Left colon (tissue), 2 donors: ENCODE results near the gene THAP4. TPM values are rescaled to one million over a fixed set of nuclear protein-coding genes. Genes with fewer than 3 reads are reported as not detected.
"Not testable (repeated sequence)": the region's sequence is repeated elsewhere in the genome, so short reads cannot be mapped to it uniquely, and the experiment has no call there.

ENCODE experiments used
- ATAC-seq: fragments of 200-7000 bp; cut with Tn5 transposase; one replicate; pipeline ENCODE4 v1.9.1; 2020; ENCODE audit warnings: mild to moderate bottlenecking, moderate library complexity
- DNase-seq, 2 donors: peaks; one replicate each; pipeline ENCODE4 v3.0.0-alpha.2; 2020
- intact Hi-C, 2 donors: fragments of 100-400 bp; cut with DNase I in 1 of 2; cut with micrococcal nuclease in 1 of 2; formaldehyde crosslinking; loops; one replicate each; pipeline versions ENCODE4 v1.11.2 to v1.14.0; 2022; cut with DNase I, micrococcal nuclease
- total RNA-seq, 2 donors: library from RNA; stranded (reverse); fragmentation: NEBNext Ultra II Directional; extraction: Animal tissue kit (Norgen Biotek cat#: 25700); gene quantifications; one replicate each; pipeline ENCODE4 v1.2.1, GENCODE V29; 2021
- donor health status: DM: no; HTN: no; CAD: no.
- donor health status: DM: yes; HTN: yes; CAD: no.

THAP4 gene
- total RNA-seq, 2 donors from 2014 or later: 86.0 to 86.7 TPM

GRCh38 chr2:241574911-241575623, 61.9 kb downstream of the THAP4 start:
- DNase-seq: no peak
- intact Hi-C loops: no loop called here
- no peak for ATAC-seq

DNA sequence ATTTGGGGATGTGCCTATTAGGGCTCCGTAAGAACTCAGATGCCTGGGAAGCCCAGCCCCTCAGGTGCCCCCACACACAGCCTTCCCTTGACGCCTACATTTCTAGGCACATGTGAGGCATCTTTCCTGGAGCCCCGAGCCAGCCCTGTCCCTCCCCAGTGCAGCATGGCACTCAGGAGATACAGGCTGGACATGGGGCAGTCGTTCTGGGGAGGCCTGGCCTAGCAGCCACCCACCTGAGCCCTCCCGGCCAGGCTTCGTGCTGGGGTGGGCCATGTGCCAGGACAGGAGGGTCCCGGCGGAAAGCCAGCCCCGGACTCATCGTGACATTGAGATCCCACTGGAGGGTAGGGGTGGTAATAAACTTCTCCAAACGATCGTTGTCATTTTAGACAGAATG, 63.2 kb downstream of the THAP4 start:
- no peak for DNase-seq
- intact Hi-C loops: no loop called here
- no peak for ATAC-seq

- ATAC-seq: not testable (repeated sequence)
Observed at GRCh38 chr2:241572915-241573651, 63.9 kb downstream of the THAP4 start.

DNA sequence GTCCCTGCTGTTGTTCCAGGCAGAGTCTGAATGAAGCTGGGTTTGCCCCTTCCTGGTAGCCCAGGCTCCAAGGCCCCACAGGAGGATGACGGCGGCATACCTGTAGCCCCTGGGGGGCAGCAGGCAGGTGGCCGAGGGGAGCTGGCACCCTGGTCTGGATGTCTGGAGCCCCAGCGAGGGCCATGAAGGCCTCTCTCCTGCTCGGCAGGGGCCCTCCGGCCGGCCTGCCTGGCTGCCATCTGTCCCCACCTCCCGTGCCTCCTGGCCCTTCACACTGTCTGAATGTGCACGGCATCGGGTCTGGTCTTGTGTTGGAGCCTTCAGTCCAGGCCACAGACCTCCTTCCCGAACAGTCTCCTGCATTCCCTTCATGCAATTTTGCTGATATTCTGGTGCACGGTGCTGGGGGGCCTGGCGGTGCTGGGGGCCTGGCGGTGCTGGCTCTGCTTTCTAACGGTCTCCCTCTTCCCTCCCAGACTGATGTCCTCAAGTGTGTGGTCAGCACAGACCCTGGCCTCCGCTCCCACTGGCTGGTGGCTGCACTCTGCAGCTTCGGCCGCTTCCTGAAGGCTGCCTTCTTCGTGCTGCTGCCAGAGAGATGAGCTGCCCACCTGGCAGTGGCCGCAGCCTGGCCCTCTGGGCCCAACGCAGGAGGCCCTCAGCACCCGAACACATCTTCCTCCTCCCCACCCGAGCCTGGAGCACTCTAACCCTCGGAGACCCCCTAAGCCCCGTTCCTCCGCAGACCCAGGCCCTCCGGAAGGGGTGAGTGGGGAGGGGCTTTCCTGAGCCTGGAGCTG, 64.9 kb downstream of the THAP4 start:
- ATAC-seq (peak; percentile 12), DNase-seq (no peak)
- intact Hi-C loops: no loop called here

More at GRCh38 chr2:241572915-241573651, 63.9 kb downstream of the THAP4 start:
- intact Hi-C loops, DNase-seq: not testable (repeated sequence)

- intact Hi-C loops: no loop called here
- no peak for ATAC-seq
- DNase-seq: no peak
Observed at GRCh38 chr2:241570961-241571581, 65.9 kb downstream of the THAP4 start.

DNA sequence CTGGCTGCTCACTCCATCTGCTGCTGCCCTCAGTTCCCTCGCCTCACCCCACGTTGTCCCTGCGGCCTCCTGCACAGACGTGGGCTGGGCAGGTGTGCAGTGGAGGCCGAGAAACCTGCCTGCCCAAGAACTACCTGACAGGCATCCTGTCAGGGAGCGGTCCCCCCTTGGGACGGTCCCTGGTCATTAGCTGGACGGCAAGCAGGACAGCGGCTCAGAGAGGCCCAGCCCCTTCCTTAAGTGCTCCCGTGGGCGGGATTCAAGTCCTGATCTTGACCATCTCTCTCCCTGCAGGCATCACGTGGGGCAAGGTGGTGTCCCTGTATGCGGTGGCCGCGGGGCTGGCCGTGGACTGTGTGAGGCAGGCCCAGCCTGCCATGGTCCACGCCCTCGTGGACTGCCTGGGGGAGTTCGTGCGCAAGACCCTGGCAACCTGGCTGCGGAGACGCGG, 67.1 kb downstream of the THAP4 start:
- intact Hi-C loops: no loop called here
- DNase-seq (no peak), ATAC-seq (no peak)

DNA sequence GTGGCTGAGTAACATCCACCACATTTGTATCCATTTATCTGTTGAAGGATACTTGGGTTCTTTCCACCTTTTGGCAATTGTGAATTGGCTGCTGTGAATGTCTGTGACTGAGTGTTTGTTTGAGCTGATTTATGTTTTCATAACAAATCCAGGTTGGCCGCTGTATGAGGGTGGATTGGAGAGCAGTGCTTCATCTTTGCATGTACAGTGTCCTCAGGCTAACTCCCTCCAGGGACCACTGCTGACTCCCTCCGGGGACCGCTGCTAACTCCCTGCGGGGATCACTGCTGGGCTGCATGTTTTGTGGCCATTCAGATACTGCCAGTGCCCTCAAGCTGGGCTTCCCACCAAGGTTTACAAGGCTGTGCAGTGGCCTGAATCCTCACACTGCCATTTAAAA, 68.2 kb downstream of the THAP4 start:
- DNase-seq (no peak), ATAC-seq (no peak)
- intact Hi-C loops: no loop called here

DNA sequence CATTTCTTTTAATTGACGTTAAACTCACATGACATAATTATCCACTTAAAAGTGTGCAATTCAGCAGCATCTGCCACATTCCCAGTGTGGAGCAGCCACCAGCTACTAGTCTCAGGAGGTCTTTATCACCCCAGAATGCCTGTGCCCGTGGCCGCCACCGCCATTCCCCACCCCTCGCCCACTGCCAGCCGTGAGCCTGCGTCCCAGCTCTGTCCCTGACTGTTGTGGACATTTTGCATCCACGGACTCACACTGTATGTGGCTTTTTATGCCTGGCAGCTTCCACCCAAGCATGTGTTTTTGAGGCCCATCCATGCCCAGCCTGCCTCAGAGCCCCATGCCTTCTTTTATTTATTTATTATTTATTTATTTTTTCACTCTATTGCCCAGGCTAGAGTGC, 69.2 kb downstream of the THAP4 start:
- intact Hi-C loops: no loop called here

GRCh38 chr2:241567266-241567665, 69.7 kb downstream of the THAP4 start:
- intact Hi-C loops, DNase-seq, ATAC-seq: not testable (repeated sequence)

More for the DNA sequence above, 69.2 kb downstream of the THAP4 start:
- ATAC-seq (no peak), DNase-seq (no peak)

DNA sequence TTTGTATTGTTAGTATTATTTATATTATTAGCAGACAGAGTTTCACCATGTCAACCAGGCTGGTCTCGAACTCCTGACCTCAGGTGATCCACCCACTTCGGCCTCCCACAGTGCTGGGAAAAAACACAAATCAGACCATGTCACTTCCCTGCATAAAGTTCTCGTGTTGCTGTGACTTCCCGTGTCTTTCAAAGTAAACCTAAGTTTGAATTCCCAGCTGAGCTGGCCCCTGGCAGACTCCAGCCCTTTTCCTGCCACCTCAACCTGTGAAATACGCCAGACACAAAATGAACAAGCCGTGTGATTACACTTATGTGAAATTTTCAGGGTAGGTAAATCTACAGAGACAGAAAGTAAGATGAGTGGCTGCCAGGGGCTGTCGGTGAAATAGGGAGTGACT, 70.5 kb downstream of the THAP4 start:
- DNase-seq: no peak
- intact Hi-C loops: no loop called here
- ATAC-seq: no peak

DNA sequence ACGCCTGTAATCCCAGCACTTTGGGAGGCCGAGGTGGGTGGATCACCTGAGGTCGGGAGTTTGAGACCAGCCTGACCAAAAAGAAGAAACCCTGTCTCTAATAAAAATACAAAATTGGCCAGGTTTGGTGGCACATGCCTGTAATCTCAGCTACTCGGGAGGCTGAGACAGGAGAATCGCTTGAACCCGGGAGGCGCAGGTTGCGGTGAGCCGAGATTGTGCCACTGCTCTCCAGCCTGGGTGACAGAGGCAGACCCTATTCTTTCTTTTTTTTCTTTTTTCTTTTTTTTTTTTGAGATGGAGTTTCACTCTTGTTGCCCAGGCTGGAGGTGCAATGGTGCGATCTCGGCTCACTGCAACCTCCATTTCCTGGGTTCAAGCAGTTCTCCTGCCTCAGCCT, 70.9 kb downstream of the THAP4 start:
- intact Hi-C loops, ATAC-seq, DNase-seq: not testable (repeated sequence)

- DNase-seq (no peak), ATAC-seq (no peak)
- intact Hi-C loops: no loop called here
Observed at GRCh38 chr2:241565411-241565810, 71.5 kb downstream of the THAP4 start.

GRCh38 chr2:241564596-241565410, 72.2 kb downstream of the THAP4 start:
- intact Hi-C loops: no loop called here
- DNase-seq (no peak), ATAC-seq (no peak)

- no peak for DNase-seq
- no peak for ATAC-seq
- intact Hi-C loops: no loop called here
Observed at GRCh38 chr2:241563981-241564595, 72.9 kb downstream of the THAP4 start.

GRCh38 chr2:241563571-241563980, 73.4 kb downstream of the THAP4 start:
- DNase-seq: no peak
- intact Hi-C loops: no loop called here
- no peak for ATAC-seq

- DNase-seq: no peak
- no peak for ATAC-seq
- intact Hi-C loops: no loop called here
Observed at GRCh38 chr2:241563031-241563507, 73.9 kb downstream of the THAP4 start.

DNA sequence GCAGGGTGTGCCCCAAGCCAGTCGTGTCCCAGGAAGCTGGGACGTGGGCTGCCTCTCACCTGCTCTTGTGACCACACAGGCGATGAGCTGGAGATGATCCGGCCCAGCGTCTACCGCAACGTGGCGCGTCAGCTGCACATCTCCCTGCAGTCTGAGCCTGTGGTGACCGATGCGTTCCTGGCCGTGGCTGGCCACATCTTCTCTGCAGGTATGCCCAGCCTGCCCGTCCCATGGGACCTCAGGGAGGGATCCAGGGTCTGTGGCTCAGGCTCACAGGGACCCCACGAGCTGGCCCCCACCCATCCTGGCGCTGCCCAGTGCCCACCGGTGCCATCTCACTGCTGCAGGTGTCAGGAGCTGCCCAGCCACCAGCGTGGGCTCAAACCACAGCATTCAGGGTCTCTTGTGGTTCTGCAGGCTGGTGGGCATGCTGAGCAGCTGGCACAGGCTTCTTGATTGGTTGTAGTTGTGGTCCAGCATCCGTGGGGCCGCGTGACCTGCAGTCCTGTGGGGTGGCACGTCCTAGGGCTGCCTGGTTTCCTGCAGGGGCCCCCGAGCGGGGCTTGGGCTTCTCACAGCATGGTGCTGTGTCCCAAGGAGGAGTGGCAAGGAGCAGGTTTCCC, 74.6 kb downstream of the THAP4 start:
- intact Hi-C loops: no loop called here
- DNase-seq: no peak
- no peak for ATAC-seq
